Mesenchymal stem cell (in vitro differentiated cells and primary cell): ENCODE measurements around the gene ARHGAP15.

Source experiments
- DNase-seq: peaks from one replicate; pipeline ENCODE4 v3.0.0-alpha.2; 2013
- H2AFZ ChIP-seq: one replicate; pipeline ENCODE4 v1.6.1; 2013; ENCODE audit warnings: low read depth, mild to moderate bottlenecking, control low read depth, inconsistent platforms, low read length, moderate library complexity
- H2AK5ac ChIP-seq: 2 replicates; pipeline ENCODE4 v1.6.1; 2013; ENCODE audit warnings: low read length, moderate library complexity, mild to moderate bottlenecking, inconsistent platforms; ENCODE audit not compliant: severe bottlenecking
- H2BK120ac ChIP-seq: one replicate; pipeline ENCODE4 v1.6.1; 2013; ENCODE audit warnings: low read depth, mild to moderate bottlenecking, inconsistent platforms, low read length, moderate library complexity
- H2BK12ac ChIP-seq, 2 experiments: one replicate each; pipeline ENCODE4 v1.6.1; 2013; ENCODE audit warnings: inconsistent platforms in 2 of 2, low read length in 2 of 2, mild to moderate bottlenecking in 2 of 2, moderate library complexity in 2 of 2, control low read depth in 1 of 2
- H2BK15ac ChIP-seq: one replicate; pipeline ENCODE4 v1.6.1; 2013; ENCODE audit warnings: mild to moderate bottlenecking, low read depth, inconsistent platforms; ENCODE audit not compliant: poor library complexity, severe bottlenecking
- H2BK5ac ChIP-seq: 2 replicates; pipeline ENCODE4 v1.6.1; 2013; ENCODE audit warnings: low read depth, mild to moderate bottlenecking, low read length, control low read depth, inconsistent platforms; ENCODE audit not compliant: poor library complexity, severe bottlenecking
- H3K14ac ChIP-seq, 2 experiments: one replicate each; pipeline ENCODE4 v1.6.1; 2013; ENCODE audit warnings: inconsistent platforms in 2 of 2, low read length in 2 of 2, control low read depth in 1 of 2, mild to moderate bottlenecking in 1 of 2, moderate library complexity in 1 of 2
- H3K18ac ChIP-seq, 2 experiments: one replicate each; pipeline ENCODE4 v1.6.1; 2013; ENCODE audit warnings: inconsistent platforms in 2 of 2, low read length in 2 of 2, control low read depth in 1 of 2, low read depth in 1 of 2, mild to moderate bottlenecking in 1 of 2
- H3K23ac ChIP-seq, 2 experiments: one replicate each; pipeline ENCODE4 v1.6.1; 2013; ENCODE audit warnings: inconsistent platforms in 2 of 2, low read length in 2 of 2, mild to moderate bottlenecking in 2 of 2, moderate library complexity in 2 of 2, control low read depth in 1 of 2
- H3K27ac ChIP-seq: 2 replicates; pipeline ENCODE4 v1.5.1; 2013; ENCODE audit warnings: mild to moderate bottlenecking, moderate library complexity, low read length, control low read depth, inconsistent platforms; ENCODE audit not compliant: poor library complexity, severe bottlenecking
- H3K27me3 ChIP-seq, 2 experiments: 2 replicates each; pipeline versions ENCODE4 v1.6.1 to v1.7.0; 2013; ENCODE audit warnings: low read length in 2 of 2, mild to moderate bottlenecking in 2 of 2, moderate library complexity in 2 of 2, control low read depth in 1 of 2, inconsistent platforms in 1 of 2; ENCODE audit not compliant: control insufficient read depth in 1 of 2, insufficient read depth in 1 of 2
- H3K36me3 ChIP-seq, 2 experiments: 2 replicates each; pipeline versions ENCODE4 v1.6.1 to v1.7.0; 2013; ENCODE audit warnings: low read length in 2 of 2, control low read depth in 1 of 2, inconsistent platforms in 1 of 2, low read depth in 1 of 2, mild to moderate bottlenecking in 1 of 2; ENCODE audit not compliant: insufficient read depth in 2 of 2, control insufficient read depth in 1 of 2
- H3K4ac ChIP-seq, 2 experiments: one replicate each; pipeline ENCODE4 v1.6.1; 2013; ENCODE audit warnings: inconsistent platforms in 2 of 2, low read length in 2 of 2, mild to moderate bottlenecking in 2 of 2, moderate library complexity in 2 of 2, control low read depth in 1 of 2, low read depth in 1 of 2
- H3K4me1 ChIP-seq: 2 replicates; pipeline ENCODE4 v1.6.1; 2013; ENCODE audit warnings: low read depth, low read length, control low read depth; ENCODE audit not compliant: control insufficient read depth, insufficient read depth
- H3K4me2 ChIP-seq: 2 replicates; pipeline ENCODE4 v1.6.1; 2013; ENCODE audit warnings: low read length, mild to moderate bottlenecking, inconsistent platforms; ENCODE audit not compliant: poor library complexity, severe bottlenecking
- H3K4me3 ChIP-seq, 2 experiments: 2 replicates each; pipeline versions ENCODE4 v1.5.1 to v1.7.0; 2013; ENCODE audit warnings: low read length in 2 of 2, mild to moderate bottlenecking in 2 of 2, control low read depth in 1 of 2, low read depth in 1 of 2; ENCODE audit not compliant: insufficient read depth in 1 of 2
- H3K79me1 ChIP-seq: replicated peaks from 2 replicates; pipeline ENCODE4 v1.6.1; 2013; ENCODE audit warnings: mild to moderate bottlenecking, control low read depth, low read length, inconsistent platforms; ENCODE audit not compliant: poor library complexity, severe bottlenecking
- H3K9ac ChIP-seq: 2 replicates; pipeline ENCODE4 v1.7.0; 2013; ENCODE audit warnings: mild to moderate bottlenecking, low read length, moderate library complexity
- H3K9me3 ChIP-seq: 2 replicates; pipeline ENCODE4 v1.7.0; 2013; ENCODE audit warnings: mild to moderate bottlenecking, low read length; ENCODE audit not compliant: control insufficient read depth
- H4K8ac ChIP-seq: one replicate; pipeline ENCODE4 v1.6.1; 2013; ENCODE audit warnings: inconsistent platforms, mild to moderate bottlenecking, low read length, moderate library complexity
- H4K91ac ChIP-seq: one replicate; pipeline ENCODE4 v1.6.1; 2013; ENCODE audit warnings: mild to moderate bottlenecking, low read length, inconsistent platforms
- WGBS: methylation state at CpG from one replicate; pipeline ENCODE4 v1.1.7; 2013; ENCODE audit warnings: mixed read lengths; 5-methylcytosine and 5-hydroxymethylcytosine counted together

Gene ARHGAP15

DNA sequence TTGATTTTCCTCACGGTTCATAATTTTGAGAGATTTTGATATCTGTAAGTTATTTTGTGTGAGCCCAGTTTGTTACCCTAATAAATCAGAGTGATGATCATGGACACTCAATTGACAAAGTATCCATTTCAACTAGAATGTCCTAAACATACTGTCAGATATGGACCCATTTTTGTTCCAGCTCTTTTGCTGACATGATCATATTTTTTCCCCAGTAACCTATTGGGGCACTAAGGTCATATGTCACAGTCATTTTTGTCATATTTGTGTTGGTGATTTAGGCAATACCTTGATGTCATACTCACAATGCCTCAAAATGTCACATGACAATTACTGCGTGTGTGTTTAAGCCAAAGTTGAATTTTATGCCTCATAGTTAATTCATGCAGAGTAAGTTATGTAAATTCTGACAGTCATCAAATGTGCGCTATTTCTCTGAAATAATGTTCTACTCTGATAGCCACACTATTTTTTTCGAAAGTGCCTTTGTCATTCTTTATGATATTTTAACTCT lies 218.7 kb downstream of the ARHGAP15 start:
- Histone ChIP-seq H2AFZ (no peak overlapping the region), H3K23ac (no peak overlapping the region), H2BK5ac (no peak overlapping the region), H2AK5ac (no peak overlapping the region), H3K14ac (no peak overlapping the region), H3K36me3 (no peaks in the 10 kb centered on the region), H3K9ac (no peak overlapping the region), H3K4me2 (no peak overlapping the region), H2BK12ac (no peak overlapping the region), H3K9me3 (no peaks in the 10 kb centered on the region), H3K27me3 (no peaks in the 10 kb centered on the region), H3K4ac (no peak overlapping the region), H3K4me1 (peaks cover 2% of the 10 kb centered on the region), H3K27ac (no peak overlapping the region), H3K18ac (no peak overlapping the region), H2BK120ac (no peak overlapping the region), H3K4me3 (no peak overlapping the region), H3K79me1 (no peaks in the 10 kb centered on the region), H4K8ac (no peak overlapping the region), H4K91ac (no peak overlapping the region), H2BK15ac (no peak overlapping the region)
- 89% methylated on average over 3 of the region's 4 CpGs for WGBS
- no peak for DNase-seq

DNA sequence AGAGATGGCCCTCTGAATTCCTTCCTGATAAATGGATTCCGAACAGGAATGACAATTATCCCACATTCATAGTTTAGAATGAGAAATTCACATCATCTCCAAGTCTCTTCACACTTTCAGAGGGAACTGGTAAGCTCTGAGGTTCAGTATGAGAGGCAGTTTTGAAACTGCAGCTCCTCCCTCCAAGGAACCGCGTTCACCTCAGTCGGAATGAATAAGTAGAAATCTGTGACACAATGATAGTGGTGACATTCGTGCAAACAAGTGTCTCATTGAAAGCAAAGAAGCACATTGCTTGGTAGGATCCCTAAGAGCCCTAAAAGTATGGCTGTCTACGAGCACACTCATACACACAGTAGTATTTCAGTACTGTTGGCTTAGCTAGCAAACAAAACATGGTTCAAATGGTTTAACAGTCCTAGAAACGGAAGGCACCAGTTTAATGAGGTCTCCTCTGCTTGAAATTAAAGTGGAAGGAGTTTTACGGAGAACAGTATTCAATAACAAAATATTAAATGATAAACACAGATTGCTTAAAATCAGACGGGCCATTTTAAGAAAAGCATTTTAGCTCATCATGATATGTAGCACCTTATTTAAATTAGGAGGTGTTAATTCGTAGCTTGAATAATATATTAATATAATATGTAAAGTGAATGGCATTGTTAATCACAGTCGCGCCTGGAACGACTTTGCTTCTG lies 225.0 kb downstream of the ARHGAP15 start:
- no peak overlapping the region for H2BK12ac ChIP-seq
- no peak overlapping the region for H3K4me3 ChIP-seq
- H4K8ac ChIP-seq = no peak overlapping the region
- no peaks in the 10 kb centered on the region for H3K36me3 ChIP-seq
- H2AFZ ChIP-seq = no peak overlapping the region
- H2BK5ac ChIP-seq = no peak overlapping the region
- H2AK5ac ChIP-seq = no peak overlapping the region
- no peak overlapping the region for H3K4me2 ChIP-seq
- H2BK15ac ChIP-seq = no peak overlapping the region
- no peaks in the 10 kb centered on the region for H3K4me1 ChIP-seq
- no peaks in the 10 kb centered on the region for H3K9me3 ChIP-seq
- no peak overlapping the region for H3K27ac ChIP-seq
- WGBS = 88% methylated on average over 7 of the region's 13 CpGs
- no peak overlapping the region for H3K18ac ChIP-seq
- DNase-seq = no peak
- H3K4ac ChIP-seq = no peak overlapping the region
- H3K14ac ChIP-seq = no peak overlapping the region
- H3K23ac ChIP-seq = no peak overlapping the region
- H4K91ac ChIP-seq = no peak overlapping the region
- no peak overlapping the region for H2BK120ac ChIP-seq
- no peaks in the 10 kb centered on the region for H3K27me3 ChIP-seq
- no peaks in the 10 kb centered on the region for H3K79me1 ChIP-seq
- no peak overlapping the region for H3K9ac ChIP-seq

DNA sequence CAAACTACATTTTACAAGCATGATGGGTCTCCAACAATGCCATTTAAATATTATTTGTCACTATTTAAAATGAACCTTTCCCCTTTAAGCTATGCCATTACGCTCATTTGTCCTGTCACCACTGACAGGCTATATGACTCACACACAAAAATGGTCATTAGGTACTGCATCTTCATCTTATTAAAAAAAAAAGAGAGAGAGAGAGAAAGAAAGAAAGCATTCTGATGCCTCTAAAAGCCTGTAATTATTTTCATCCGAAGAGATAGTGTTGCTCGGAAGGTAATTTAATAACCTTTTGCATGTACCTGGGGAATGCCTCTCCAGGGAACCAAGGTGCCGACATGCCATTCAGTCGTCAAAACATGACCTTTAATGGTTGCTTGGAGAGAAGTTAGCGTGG lies 226.7 kb downstream of the ARHGAP15 start:
- 76% methylated on average over 4 of the region's 6 CpGs for WGBS
- Histone ChIP-seq H3K9me3 (no peaks in the 10 kb centered on the region), H3K79me1 (no peaks in the 10 kb centered on the region), H3K4me3 (no peak overlapping the region), H3K18ac (no peak overlapping the region), H2BK12ac (no peak overlapping the region), H3K27ac (no peak overlapping the region), H2BK5ac (no peak overlapping the region), H2BK120ac (no peak overlapping the region), H3K23ac (no peak overlapping the region), H3K4me2 (no peak overlapping the region), H3K36me3 (no peaks in the 10 kb centered on the region), H2AK5ac (no peak overlapping the region), H3K14ac (no peak overlapping the region), H2AFZ (no peak overlapping the region), H3K27me3 (no peaks in the 10 kb centered on the region), H4K8ac (no peak overlapping the region), H2BK15ac (no peak overlapping the region), H4K91ac (no peak overlapping the region), H3K4me1 (no peaks in the 10 kb centered on the region), H3K9ac (no peak overlapping the region), H3K4ac (no peak overlapping the region)
- no peak for DNase-seq

DNA sequence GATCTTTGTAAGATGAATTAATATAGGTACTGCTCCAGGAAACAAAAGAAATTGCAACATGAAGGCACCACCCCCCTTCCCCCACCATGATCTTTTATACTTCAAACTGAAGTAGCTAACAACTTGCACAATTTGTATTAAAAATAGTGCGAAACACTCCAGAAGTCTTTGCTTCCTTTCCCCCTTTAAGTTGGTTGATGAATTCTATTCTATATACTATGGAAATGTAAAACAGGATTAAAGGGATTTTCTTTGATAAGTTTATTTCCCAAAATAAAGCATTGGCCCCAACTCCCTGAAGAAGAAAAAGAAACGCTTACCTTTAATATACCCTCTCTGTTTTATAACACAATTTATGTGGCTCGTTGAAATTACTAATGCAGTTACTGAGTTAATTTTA lies 227.1 kb downstream of the ARHGAP15 start:
- H3K79me1 ChIP-seq = no peaks in the 10 kb centered on the region
- H3K4me1 ChIP-seq = no peaks in the 10 kb centered on the region
- no peak overlapping the region for H2BK120ac ChIP-seq
- H3K9me3 ChIP-seq = no peaks in the 10 kb centered on the region
- no peak overlapping the region for H3K23ac ChIP-seq
- no peaks in the 10 kb centered on the region for H3K36me3 ChIP-seq
- H3K4ac ChIP-seq = no peak overlapping the region
- DNase-seq = no peak
- H3K27me3 ChIP-seq = no peaks in the 10 kb centered on the region
- H2BK5ac ChIP-seq = no peak overlapping the region
- H3K14ac ChIP-seq = no peak overlapping the region
- H2AK5ac ChIP-seq = no peak overlapping the region
- H2BK15ac ChIP-seq = no peak overlapping the region
- no peak overlapping the region for H3K4me2 ChIP-seq
- no peak overlapping the region for H4K8ac ChIP-seq
- no peak overlapping the region for H2BK12ac ChIP-seq
- H3K9ac ChIP-seq = no peak overlapping the region
- no peak overlapping the region for H2AFZ ChIP-seq
- WGBS = no CpG with 5 or more reads among the region's 3 CpGs
- no peak overlapping the region for H3K18ac ChIP-seq
- H4K91ac ChIP-seq = no peak overlapping the region
- H3K4me3 ChIP-seq = no peak overlapping the region
- H3K27ac ChIP-seq = no peak overlapping the region
